RCC 7860 (cell line): ENCODE measurements around the gene METTL23.
A peak's percentile ranks its signal among the peaks of the same experiment; 100 is the strongest.

Experiments used
- DNase-seq: peaks from one replicate; pipeline ENCODE4 v3.0.0-alpha.2; 2015; ENCODE audit warnings: low spot score
- FAIRE-seq: peaks from 2 replicates; lab custom pipeline; 2012; peaks lifted over from hg19 to GRCh38; lab: Jason Lieb, UNC

The METTL23 gene, protein sequence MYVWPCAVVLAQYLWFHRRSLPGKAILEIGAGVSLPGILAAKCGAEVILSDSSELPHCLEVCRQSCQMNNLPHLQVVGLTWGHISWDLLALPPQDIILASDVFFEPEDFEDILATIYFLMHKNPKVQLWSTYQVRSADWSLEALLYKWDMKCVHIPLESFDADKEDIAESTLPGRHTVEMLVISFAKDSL

DNA sequence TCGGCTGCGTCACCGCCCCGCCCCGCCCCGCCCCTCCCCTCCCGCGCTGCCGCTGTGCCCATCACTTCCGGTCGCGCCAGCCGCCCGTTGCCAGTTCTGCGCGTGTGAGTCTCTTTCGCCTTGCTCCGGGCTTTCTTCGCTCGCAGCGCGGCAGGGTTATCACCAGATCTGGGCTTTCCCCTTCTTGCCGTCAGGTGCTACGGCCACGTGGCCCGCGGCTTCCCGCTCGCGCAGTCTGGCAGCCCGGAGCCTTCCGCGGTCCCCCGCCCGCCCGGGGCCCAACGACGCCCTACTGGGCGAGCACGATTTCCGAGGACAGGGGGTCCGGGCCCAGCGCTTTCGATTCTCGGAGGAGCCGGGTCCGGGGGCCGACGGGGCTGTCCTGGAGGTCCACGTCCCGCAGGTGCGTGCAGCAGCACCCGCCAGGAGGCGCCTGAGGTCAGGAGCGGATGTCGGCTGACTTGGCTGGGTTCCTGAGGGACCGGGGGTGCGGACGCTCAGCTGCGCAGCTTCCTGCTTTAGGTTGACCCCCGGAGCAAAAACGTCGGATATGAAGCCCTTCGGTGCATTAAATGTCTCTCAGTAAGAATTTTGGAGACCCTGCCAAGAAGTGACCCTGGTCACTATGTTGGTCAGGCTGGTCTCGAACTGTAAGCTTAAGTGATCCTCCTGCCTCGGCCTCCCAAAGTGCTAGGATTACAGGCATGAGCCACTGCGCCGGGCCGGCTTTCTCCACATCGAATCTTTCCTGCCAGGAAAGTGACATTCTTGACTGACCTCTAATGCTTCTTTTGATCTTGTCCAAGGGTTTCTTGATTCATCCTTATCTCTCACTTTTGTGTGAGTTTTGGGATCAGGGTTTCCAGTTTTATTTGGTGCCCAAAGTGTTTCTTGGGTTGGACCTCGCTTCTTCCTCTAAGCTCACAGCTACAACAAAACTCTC, at the start of gene METTL23:
METTL23 (plus strand) TSS at position 64 of the 943 bp plus-strand sequence. CDS start 2,872 bp downstream, outside the sequence.
- peak; percentile 62 for DNase-seq
- no peak for FAIRE-seq

DNA sequence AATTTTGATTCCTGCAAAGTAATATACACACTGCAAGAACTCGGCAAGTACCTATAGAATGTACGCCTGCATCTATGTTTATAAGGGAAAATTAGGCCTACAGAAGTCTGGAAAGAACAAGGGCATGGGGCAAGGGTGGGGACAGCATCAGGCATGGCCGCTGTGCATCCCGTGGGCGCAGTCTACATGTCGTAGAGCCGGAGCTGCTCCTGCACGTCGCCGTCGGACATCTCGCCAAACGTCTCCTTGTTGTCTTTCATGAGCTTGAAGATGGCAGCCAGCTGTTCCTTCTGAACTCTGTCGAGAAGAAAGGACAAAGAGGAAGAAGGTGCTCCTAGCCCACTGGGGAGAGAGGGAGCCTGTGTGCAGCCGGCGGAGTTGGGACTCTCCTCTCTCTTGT, 49.2 kb upstream of the METTL23 start:
- DNase-seq (no peak), FAIRE-seq (no peak)

DNA sequence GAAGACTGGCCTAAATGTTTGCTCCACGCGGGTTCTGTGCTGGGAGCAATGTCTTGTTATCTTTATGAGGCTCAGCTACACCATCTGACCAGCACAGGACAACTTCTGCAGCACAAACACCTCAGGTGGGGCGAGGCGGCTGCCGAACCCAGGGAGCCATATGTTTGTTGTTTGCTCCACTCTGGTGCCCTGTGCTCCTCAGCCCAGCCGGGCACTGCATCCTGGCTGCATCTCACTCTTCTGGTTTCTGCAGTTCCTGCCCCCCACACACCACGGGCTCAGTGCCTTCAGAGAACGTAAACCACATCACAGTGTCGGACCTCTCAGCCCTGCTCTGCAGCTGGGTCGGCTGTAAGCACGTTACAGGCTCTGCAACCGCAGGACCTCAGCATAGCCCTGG, 48.3 kb upstream of the METTL23 start:
- DNase-seq (no peak), FAIRE-seq (no peak)

DNA sequence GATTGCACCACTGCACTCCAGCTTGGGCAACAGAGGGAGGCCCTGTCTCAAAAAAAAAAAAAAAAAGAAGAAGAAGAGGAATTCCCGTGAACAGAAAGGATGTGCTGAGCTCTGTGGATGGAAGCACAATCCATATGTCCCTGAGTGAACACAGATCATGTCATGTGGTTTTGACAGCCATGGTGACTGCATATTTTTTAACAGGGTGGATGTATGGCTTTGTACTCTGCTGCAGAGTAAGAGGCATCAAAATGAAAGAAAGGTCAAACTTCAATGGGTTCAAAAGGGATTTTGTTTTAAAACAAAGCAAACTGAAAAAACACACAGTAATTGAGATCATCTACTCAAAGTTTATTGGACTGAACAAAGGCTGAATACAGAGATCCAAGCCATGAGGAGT, 47.4 kb upstream of the METTL23 start:
- FAIRE-seq (no peak), DNase-seq (no peak)

DNA sequence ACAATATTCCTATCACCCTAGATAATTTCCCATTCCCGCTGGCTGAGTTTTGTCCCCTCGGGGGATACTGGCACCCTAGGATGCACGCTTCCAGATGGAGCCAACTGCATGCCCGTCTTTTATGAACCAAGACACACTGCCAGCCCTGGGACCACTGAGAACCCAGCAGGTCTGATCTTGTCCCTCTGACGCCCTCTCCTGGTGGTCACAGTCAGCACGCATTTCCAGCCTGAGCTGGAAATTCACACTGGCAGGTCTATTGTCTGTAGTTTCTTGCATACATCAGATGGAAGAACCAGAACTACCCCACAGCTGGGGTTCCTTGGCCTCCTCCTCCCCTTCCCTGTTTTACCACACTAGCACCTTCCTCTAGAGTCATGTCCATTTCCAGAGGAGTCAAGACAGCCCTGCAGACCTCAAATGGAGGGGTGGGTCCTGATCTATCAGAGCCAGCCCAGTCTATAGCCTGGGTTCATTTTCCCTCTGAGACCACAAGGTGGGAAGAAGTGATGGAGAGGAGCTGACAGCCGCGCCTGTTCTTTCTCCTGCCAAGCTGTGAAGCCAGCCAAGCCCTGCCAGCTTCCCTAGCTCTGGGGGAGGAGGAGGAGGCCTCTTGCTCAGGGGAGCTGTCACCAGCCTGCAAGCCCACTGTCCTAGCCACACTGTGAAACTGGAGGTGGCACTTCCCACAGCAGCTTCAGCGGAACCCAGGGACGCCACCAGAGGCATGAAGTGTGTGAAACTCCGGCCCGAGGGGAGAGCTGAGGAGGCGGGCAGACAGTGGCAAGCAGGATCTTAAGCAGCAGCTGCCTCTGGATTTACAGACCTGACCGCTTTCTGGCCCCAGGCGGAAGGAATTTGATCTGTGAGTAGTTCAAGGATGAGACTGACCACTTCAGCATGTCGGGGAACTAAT, 45.2 kb upstream of the METTL23 start:
- DNase-seq (peak; percentile 24), FAIRE-seq (no peak)

DNA sequence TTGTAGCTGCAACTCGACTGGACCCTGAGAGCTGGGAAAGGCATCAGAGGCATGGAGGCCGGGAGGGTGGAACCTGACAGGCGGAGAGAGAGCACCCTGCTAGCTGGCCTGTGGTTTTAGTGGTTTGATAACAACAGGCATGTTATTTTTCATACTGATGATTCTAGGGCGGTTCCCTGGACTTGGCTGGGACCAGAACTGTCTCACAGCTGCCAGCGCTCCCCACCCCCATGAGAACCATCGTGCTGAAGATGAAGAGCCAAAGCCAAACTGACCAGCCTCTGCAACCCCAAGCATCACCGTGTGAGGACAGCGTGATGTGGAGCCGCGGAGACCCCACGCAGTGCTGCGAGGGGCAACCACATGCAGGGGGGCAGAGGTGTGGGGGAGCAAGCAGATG, 44.3 kb upstream of the METTL23 start:
- FAIRE-seq = no peak

DNA sequence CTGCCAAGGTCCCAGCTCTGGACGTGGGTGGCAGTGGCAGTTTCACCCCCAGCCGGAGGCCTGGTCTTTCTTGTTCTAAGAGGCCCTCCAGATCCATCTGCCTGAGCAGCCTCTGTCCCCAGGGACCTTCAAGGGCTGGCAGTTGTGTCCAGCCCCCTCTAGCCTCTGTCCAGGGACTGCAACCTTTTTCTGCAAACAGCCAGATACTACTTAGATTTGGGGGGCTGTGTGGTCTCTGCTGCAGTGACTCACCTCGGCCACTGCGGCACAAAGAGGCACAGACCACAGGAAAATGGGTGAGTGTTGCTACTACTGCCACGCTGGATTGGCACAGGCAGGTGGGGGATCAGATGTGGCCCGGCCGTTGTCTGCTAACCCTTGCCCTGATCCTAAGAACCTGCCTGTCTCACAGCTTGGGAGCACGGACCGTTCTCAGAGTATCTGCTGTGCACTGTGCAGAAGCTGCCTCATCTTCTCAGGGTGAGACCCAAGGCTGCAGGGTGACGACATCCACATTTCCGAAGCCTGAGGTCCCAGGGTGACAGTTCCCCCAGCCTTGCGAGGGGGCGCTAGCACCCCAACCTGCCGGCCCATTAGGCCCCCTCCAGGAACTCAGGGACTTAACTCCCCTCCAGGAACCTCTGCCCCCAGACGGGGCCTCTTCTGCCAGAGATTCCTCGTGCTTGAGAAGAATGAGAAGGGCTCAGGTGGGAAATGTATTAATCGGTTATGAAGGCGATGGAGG, 43.5 kb upstream of the METTL23 start:
- FAIRE-seq = no peak
- no peak for DNase-seq

More for the DNA sequence above, 44.3 kb upstream of the METTL23 start:
- DNase-seq = no peak

DNA sequence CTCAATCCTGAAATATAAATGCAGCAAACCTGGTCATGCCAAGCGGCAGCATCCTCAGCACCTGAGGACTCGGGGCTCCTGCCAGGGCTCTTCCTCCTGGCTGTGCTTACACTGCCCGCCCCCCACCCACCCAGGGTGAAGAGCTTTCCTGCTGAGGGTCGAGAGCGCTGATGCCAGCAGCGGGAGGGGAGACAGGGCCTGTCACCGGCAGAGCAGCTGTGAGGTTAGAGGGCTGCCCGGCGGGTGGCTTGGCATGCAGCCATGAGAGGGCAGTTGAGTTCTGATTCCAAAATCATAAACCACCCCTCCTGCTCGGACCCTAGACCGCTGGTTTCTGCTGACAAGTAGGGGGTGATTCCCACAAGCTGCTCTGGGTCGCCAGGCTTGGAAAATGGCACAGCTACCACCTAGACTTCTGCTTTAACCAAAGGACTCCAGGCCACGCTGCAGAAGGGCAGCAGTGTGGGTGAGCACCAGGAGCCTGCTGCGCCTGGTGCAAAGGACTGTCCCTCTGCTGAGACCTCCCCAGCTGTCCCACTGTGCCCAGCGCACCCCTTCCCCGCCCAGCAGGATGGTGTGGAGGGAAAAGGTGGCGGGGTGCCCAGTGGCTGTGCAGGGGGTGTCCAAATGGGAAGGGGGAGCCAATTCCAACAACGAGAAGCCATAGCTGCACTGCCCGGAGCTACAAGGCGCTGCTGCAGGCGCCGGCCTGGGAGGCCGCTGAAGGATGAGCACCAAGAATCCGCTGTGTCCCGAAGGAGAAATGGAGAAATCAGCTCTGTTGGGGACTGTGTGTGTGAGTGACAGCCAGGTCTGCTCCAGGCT, 42.5 kb upstream of the METTL23 start:
- FAIRE-seq (no peak), DNase-seq (no peak)

DNA sequence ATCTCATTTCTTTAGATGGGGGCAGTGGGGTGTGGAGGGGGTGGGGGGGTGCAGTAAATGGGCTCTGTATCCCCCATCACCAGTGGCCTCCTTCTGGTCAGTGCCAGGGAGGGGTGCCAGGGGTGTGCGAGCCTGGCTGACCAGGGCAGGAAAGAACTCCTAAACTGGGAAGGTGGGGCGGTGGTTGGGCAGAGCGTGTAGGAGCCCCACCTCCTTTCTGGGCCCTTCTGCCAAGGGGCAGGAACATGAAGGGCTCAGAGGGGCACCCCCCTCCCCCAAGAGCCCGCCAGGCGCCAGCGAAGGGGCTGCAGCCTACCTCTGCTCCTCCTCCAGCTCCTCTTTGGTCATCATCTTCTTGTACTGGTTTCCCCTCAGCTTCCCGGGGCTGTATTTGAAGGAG, 41.9 kb upstream of the METTL23 start:
- FAIRE-seq (no peak), DNase-seq (no peak)

DNA sequence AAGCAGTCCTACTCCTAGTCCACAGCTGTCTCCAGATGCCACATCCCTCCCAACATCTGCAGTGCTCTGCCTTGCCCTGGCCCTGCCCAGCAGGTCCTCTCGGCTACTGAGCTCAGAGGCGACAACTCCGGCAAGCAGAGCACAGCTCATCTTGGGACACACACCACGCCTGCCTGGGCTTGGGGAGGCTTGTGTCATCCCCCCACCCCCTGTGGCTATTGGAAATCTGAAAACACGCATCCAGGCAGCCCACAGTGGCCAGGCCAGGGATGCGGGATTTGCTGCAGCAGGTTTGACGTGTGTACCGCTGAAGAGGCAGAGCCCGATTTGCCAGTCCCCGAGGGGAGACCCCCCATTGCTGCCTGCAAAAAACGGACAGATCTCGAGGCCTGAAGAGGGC, 41.3 kb upstream of the METTL23 start:
- DNase-seq (no peak), FAIRE-seq (no peak)

DNA sequence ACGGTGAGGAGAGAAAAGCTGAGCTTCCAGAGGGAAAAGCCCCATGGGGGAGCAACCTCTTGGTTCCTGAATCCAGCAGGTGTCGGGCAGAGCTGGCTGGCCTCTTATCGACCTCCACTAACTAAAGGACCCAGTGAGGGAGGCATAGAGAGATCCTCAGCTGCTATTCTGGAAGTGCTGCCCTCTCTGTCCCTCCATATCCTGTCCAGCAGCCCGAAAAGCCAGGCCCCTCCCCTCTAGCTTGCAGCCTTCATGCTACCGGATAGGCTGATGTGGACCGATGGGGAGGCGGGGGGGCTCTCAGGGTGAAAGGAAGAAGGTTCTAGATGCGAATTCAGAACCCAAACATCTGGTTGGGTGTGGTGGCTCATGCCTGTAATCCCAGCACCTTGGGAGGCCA, 40.8 kb upstream of the METTL23 start:
- no peak for DNase-seq
- FAIRE-seq = no peak

DNA sequence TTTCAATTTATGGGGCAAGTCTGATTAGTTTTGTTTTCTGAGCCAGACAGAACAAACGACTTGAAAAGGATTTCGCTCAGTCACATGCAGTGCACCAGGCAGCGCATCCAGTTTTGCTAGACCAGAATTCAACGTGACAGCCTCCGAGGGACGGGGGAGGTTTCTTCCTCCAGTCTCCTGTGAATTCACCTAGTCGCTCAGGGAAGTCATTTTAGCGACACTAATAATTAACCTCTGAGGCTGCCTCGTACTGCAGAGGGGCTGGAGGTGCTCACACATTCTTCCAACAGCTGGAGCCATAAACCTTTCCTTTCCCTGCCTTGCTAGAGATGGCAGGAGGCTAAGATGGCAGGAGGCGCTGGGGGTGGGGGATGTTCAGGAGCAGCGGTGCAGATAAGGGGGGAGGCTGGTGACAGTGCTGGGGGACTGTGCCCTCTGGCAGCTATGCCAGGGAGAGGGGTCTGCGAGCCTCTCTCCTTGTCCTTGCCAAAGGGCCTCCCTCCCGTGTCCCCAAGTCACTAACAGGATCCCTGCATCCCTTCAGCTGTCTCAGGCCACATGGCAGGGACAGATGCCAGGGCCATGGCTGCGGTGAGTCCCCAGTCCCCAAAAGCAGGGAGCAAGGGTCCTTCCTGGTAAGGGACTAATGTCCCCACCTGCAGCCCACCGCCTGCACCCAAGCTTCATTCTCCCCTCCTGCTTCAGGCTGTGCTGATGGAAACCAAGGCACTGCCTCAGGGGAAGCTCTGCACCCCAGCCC, 39.9 kb upstream of the METTL23 start:
- DNase-seq = no peak

DNA sequence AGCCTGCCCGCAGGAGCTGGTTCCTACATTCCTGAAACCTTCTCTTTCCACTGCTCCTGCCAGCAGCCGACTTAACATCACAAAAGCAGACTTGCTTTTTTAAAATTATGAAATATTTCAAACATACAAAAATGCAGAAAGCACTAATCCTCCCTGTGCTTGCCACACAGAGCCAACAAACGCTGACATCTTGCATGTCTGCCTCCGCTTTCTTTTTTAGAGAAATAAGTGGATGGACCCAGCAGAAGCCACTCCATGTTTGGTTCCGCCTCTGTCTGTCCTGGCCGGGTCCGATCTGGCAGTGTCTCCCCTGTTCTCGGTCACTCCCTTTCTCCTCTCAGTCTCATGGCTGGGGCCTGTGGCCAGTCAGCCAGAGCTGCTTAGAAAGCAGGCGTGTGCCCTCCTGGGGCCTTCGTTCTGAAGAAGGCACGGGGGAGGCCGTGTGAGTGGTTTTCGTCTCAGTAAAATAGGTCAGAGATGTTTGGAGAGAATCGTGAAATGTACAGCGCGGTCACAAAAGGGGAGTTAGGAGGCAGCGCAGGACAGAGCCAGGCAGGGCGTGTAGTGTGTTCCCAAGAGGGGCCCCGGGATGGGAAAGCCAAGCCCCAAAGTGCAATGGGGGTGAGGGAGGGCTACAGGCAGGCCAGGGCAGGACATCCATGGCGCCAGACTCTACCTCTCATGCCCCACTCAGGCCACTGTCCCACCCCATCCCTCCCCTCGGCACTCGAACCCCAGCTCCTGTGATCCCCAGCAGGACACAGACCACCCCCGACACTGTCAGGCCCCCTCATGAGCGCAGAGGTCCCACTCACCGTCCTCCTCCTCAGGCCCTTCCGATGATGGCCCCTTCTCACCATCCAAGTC, 39.1 kb upstream of the METTL23 start:
- no peak for DNase-seq
- no peak for FAIRE-seq

More for the DNA sequence above, 39.9 kb upstream of the METTL23 start:
- FAIRE-seq = no peak

DNA sequence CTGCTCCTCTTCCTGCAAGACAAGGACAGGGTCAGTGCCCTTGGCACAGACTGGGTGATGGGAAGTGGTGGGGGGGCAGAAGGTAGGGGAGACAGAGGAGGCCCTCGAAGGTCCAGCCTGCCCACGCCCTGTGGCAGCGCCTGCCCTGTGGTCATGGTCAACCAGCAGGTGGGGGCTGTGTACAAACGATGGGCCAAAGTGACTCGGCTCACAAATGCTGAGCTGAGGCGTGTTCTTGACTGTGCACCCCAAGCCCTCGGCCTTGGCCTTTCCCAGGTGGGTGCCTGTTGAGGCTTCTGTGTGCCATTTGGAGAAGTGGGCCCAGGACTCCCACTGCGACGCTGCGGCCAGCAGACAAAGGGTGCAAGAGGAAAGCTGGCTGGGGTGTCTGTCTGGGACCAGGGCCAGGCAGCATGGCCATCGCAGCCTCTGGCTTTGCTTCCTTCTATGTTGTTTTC, 38.4 kb upstream of the METTL23 start:
- DNase-seq (no peak), FAIRE-seq (no peak)

DNA sequence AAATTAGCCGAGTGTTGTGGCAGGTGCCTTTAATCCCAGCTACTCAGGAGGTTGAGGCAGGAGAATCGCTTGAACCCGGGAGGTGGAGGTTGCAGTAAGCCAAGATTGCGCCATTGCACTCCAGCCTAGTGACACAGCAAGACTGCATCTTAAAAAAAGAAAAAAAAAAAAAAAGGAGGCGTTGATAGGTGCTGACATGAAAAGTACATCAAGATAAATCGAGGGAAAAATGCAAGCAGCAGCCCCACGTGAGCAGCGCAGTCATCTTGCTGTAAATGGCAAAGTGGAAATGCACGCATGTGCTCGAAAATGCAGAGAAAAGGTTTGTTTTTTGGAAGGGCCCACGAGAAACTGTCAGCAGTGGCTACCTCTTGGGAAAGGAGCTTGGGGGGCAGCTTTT, 36.8 kb upstream of the METTL23 start:
- DNase-seq = no peak
- no peak for FAIRE-seq

DNA sequence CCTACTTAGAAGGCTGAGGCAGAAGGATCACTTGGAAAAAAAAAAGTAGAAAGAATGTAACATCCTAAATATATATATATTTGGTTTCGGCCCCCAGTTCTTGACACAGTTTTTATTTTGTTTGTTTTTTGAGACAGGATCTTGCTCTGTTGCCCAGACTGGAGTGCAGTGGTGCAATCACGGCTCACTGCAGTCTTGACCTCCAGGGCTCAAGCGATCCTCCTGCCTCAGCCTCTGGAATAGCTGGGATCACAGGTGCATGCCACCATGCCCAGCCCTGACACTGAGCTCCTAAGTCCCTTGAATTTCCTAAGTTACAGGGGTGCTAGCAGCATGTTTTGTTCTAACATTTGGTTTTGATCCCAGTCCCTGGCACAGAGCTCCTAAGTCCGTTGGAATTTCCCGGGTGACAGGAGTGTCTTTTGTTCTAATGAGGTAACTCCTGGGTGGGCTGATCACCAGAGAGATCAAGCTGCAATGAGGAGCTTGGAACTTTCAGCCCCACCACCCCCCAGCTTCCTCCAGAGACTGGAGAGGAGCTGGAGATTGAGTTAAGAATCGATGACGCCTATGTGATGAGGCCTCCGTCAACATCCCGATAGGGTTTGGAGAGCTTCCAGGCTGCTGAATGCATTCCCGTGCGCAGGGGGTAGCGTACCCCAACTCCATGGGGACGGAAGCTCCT, 35.9 kb upstream of the METTL23 start:
- DNase-seq = no peak
- no peak for FAIRE-seq
